ENCODE measurements around the gene PAX7. TPM values are rescaled to one million over a fixed set of nuclear protein-coding genes. Genes with fewer than 3 reads are reported as not detected.

PAX7 gene
- total and polyA plus RNA-seq, 2 donors (not counting 1 experiment from before 2014, with no cell fraction given): not detected

DNA sequence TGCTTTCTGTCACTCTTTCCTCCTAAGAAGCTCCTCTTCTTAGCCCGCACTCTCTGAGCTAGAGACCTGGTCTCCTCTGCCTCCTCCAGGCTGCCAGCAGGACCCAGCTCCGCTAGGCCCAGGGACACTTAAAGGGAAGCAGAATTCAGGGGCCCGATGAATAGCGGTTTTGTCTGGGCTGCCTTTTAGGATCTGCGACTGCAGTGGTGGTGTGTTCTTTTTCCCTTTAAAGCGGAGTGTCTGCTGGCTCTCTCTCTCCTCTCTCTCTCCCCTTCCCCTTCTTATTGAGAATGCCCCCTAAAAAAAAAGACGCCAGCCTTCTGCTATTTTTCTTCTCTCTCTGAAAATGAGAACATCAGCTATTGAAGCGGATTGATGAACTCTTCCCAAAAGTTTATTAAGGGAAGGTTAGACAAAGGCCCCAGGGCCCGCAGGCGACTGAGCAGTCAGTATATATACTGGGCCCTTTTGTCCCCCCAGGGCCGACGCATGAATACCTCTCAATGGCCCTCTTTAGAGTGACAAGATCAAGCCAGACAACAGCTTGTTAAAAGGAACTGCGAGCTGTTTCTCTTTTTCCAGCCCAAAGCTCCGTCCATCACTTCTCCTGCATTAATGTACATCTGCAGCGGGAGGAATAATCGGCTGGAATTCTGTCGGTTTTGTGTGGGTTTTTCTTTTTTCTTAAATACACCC is 27.0 kb downstream of the PAX7 start:
- Mint-ChIP-seq H3K4me1 (no peaks in the 10 kb centered on the region), H3K9me3 (ENCODE audit: insufficient read depth) (no peaks in the 10 kb centered on the region), H3K4me3 (no peak overlapping the region), H3K27ac (no peak overlapping the region), H3K27me3 (peaks cover 56% of the 10 kb centered on the region)
- ATAC-seq (ENCODE audit: low read depth) (no peak), DNase-seq (no peak)
- Histone ChIP-seq H3K27me3 (replicated peaks in 1 of 4; ENCODE audit: control extremely low read depth in 1 of 4, control insufficient read depth in 3 of 4, insufficient read depth in 4 of 4, low read length in 3 of 4) (peaks cover 0 to 22% (median 13%) of the 10 kb centered on the region in 4 experiments), H2AFZ (ENCODE audit: insufficient read depth, low read depth, low read length, poor library complexity, severe bottlenecking) (no peak overlapping the region), H3K9me3 (ENCODE audit: control extremely low read depth in 1 of 3, control insufficient read depth in 2 of 3, insufficient read depth in 1 of 3, low read length in 2 of 3) (no peaks in the 10 kb centered on the region), H3K9ac (ENCODE audit: low read length) (no peak overlapping the region), H3K4me2 (replicated peaks; ENCODE audit: low read depth, low read length, poor library complexity, severe bottlenecking) (no peak overlapping the region), H3K79me2 (ENCODE audit: control insufficient read depth, insufficient read depth, low read length) (no peaks in the 10 kb centered on the region), H3K27ac (ENCODE audit: low read length in 2 of 2) (no peak overlapping the region), H3K36me3 (replicated peaks in 1 of 2; ENCODE audit: control extremely low read depth in 1 of 2, control insufficient read depth in 1 of 2, extremely low read depth in 1 of 2, insufficient read depth in 2 of 2, low read length in 1 of 2) (no peaks in the 10 kb centered on the region), H3K4me1 (ENCODE audit: control insufficient read depth in 2 of 2, insufficient read depth in 2 of 2, low read length in 2 of 2) (peaks cover 0 to 3% of the 10 kb centered on the region in 2 donors), H4K20me1 (ENCODE audit: control insufficient read depth, insufficient read depth, low read length, poor library complexity, severe bottlenecking) (no peaks in the 10 kb centered on the region), H3K4me3 (ENCODE audit: control extremely low read depth in 1 of 5, extremely low read depth in 1 of 5, insufficient read depth in 1 of 5, low read depth in 2 of 5, low read length in 4 of 5) (no peak overlapping the region)
- ChIA-PET POLR2A (no interaction called here), CTCF (no interaction called here)
- WGBS (ENCODE audit: insufficient coverage): 54% methylated on average over 5 of the region's 17 CpGs
- intact Hi-C loops (cut with micrococcal nuclease): no loop called here
- TF ChIP-seq CTCF (IDR thresholded peaks at IDR 0.05) (no peak), EZH2 (IDR thresholded peaks at IDR 0.05; ENCODE audit: borderline replicate concordance, insufficient read depth, low read depth, low read length, poor library complexity, severe bottlenecking) (no peak)

- H3K4me3 ChIP-seq (ENCODE audit: control extremely low read depth in 1 of 5, extremely low read depth in 1 of 5, insufficient read depth in 1 of 5, low read depth in 2 of 5, low read length in 4 of 5): no peak overlapping the region
- H3K9ac ChIP-seq (ENCODE audit: low read length): no peak overlapping the region
- ATAC-seq (ENCODE audit: low read depth) (no peak), DNase-seq (no peak)
- ChIA-PET CTCF (no interaction called here), POLR2A (no interaction called here)
- no peaks in the 10 kb centered on the region for H3K9me3 ChIP-seq (ENCODE audit: control extremely low read depth in 1 of 3, control insufficient read depth in 2 of 3, insufficient read depth in 1 of 3, low read length in 2 of 3)
- H3K4me2 ChIP-seq (replicated peaks; ENCODE audit: low read depth, low read length, poor library complexity, severe bottlenecking): no peak overlapping the region
- H2AFZ ChIP-seq (ENCODE audit: insufficient read depth, low read depth, low read length, poor library complexity, severe bottlenecking): no peak overlapping the region
- TF ChIP-seq CTCF (IDR thresholded peaks at IDR 0.05): no peak
- no peak for TF ChIP-seq EZH2 (IDR thresholded peaks at IDR 0.05; ENCODE audit: borderline replicate concordance, insufficient read depth, low read depth, low read length, poor library complexity, severe bottlenecking)
- H3K4me1 ChIP-seq (ENCODE audit: control insufficient read depth in 2 of 2, insufficient read depth in 2 of 2, low read length in 2 of 2): no peaks in the 10 kb centered on the region
- H3K27me3 Mint-ChIP-seq: peaks cover 54% of the 10 kb centered on the region
- no peaks in the 10 kb centered on the region for H3K36me3 ChIP-seq (replicated peaks in 1 of 2; ENCODE audit: control extremely low read depth in 1 of 2, control insufficient read depth in 1 of 2, extremely low read depth in 1 of 2, insufficient read depth in 2 of 2, low read length in 1 of 2)
- WGBS (ENCODE audit: insufficient coverage): 93% methylated on average over 1 of the region's 1 CpG
- H3K4me1 Mint-ChIP-seq: no peaks in the 10 kb centered on the region
- H3K27ac Mint-ChIP-seq: no peak overlapping the region
- intact Hi-C loops (cut with micrococcal nuclease): no loop called here
- H4K20me1 ChIP-seq (ENCODE audit: control insufficient read depth, insufficient read depth, low read length, poor library complexity, severe bottlenecking): no peaks in the 10 kb centered on the region
- no peak overlapping the region for H3K4me3 Mint-ChIP-seq
- no peaks in the 10 kb centered on the region for H3K79me2 ChIP-seq (ENCODE audit: control insufficient read depth, insufficient read depth, low read length)
- H3K27ac ChIP-seq (ENCODE audit: low read length in 2 of 2): no peak overlapping the region
- no peaks in the 10 kb centered on the region for H3K9me3 Mint-ChIP-seq (ENCODE audit: insufficient read depth)
- peaks cover 0 to 11% (median 4%) of the 10 kb centered on the region in 4 experiments for H3K27me3 ChIP-seq (replicated peaks in 1 of 4; ENCODE audit: control extremely low read depth in 1 of 4, control insufficient read depth in 3 of 4, insufficient read depth in 4 of 4, low read length in 3 of 4)
Observed at GRCh38 chr1:18658831-18659230, 28.2 kb downstream of the PAX7 start.

Measured in B cell (primary cell).